Neural progenitor cell (in vitro differentiated cells): ENCODE results near the gene FAM72D. TPM values are rescaled to one million over a fixed set of nuclear protein-coding genes. Genes with fewer than 3 reads are reported as not detected.
"Not testable (repeated sequence)": the region's sequence is repeated elsewhere in the genome, so short reads cannot be mapped to it uniquely, and the experiment has no call there.

Experiments used
- DNase-seq: peaks from one replicate; pipeline ENCODE4 v3.0.0-alpha.2; 2016; ENCODE audit warnings: low spot score
- H2AFZ ChIP-seq: fragments of 200-600 bp; sonication (generic); replicated peaks from 2 replicates; pipeline ENCODE4 v1.6.1; 2016; ENCODE audit warnings: antibody characterized with exemption
- H3F3A ChIP-seq: fragments of 200-600 bp; sonication (generic); 2 replicates; pipeline ENCODE4 v1.6.1; 2016; ENCODE audit warnings: antibody characterized with exemption, low read depth
- H3K27ac ChIP-seq: fragments of 200-600 bp; sonication (generic); 2 replicates; pipeline ENCODE4 v1.5.1; 2016; ENCODE audit warnings: mild to moderate bottlenecking
- H3K27me3 ChIP-seq: fragments of 200-600 bp; sonication (generic); 2 replicates; pipeline ENCODE4 v1.6.1; 2016; ENCODE audit warnings: mild to moderate bottlenecking, moderate library complexity
- H3K36me3 ChIP-seq: fragments of 200-600 bp; sonication (generic); 2 replicates; pipeline ENCODE4 v1.5.1; 2016
- H3K4me1 ChIP-seq: fragments of 200-600 bp; sonication (generic); 2 replicates; pipeline ENCODE4 v1.6.1; 2016; ENCODE audit warnings: mixed run types
- H3K4me2 ChIP-seq: fragments of 200-600 bp; sonication (generic); 2 replicates; pipeline ENCODE4 v1.6.1; 2016
- H3K4me3 ChIP-seq: fragments of 200-600 bp; sonication (generic); 2 replicates; pipeline ENCODE4 v1.5.1; 2016
- H3K79me2 ChIP-seq: fragments of 200-600 bp; sonication (generic); 2 replicates; pipeline ENCODE4 v1.6.1; 2016; ENCODE audit warnings: low read depth
- H3K9ac ChIP-seq: fragments of 200-600 bp; sonication (generic); 2 replicates; pipeline ENCODE4 v1.6.1; 2016
- H3K9me3 ChIP-seq: fragments of 200-600 bp; sonication (generic); 2 replicates; pipeline ENCODE4 v1.5.1; 2016; ENCODE audit warnings: low read depth
- H4K20me1 ChIP-seq: fragments of 200-600 bp; sonication (generic); 2 replicates; pipeline ENCODE4 v1.6.1; 2016; ENCODE audit warnings: low read depth
- H3K27ac Mint-ChIP-seq: 3 replicates; pipeline ENCODE4 v1.8.0; 2021; ENCODE audit warnings: mixed read lengths
- H3K27me3 Mint-ChIP-seq: 2 replicates; pipeline ENCODE4 v1.8.0; 2022; ENCODE audit warnings: low read depth, mild to moderate bottlenecking, inconsistent platforms, moderate library complexity, mixed read lengths; ENCODE audit not compliant: insufficient read depth
- H3K36me3 Mint-ChIP-seq: 3 replicates; pipeline ENCODE4 v1.8.0; 2021; ENCODE audit warnings: mixed read lengths
- H3K4me1 Mint-ChIP-seq: 3 replicates; pipeline ENCODE4 v1.8.0; 2021; ENCODE audit warnings: mixed read lengths
- H3K4me3 Mint-ChIP-seq: 3 replicates; pipeline ENCODE4 v1.8.0; 2021; ENCODE audit warnings: mild to moderate bottlenecking, moderate library complexity, mixed read lengths
- H3K9me3 Mint-ChIP-seq: 3 replicates; pipeline ENCODE4 v1.8.0; 2020; ENCODE audit warnings: mixed read lengths
- total RNA-seq: library from RNA; depleted of rRNA; stranded (reverse); fragments of >200 nt; gene quantifications from 2 replicates; pipeline ENCODE4 v1.2.3, GENCODE V29; 2015; ENCODE audit warnings: low replicate concordance

FAM72D gene
- total RNA-seq, 1 donor from 2014 or later = 36.8 TPM

DNA sequence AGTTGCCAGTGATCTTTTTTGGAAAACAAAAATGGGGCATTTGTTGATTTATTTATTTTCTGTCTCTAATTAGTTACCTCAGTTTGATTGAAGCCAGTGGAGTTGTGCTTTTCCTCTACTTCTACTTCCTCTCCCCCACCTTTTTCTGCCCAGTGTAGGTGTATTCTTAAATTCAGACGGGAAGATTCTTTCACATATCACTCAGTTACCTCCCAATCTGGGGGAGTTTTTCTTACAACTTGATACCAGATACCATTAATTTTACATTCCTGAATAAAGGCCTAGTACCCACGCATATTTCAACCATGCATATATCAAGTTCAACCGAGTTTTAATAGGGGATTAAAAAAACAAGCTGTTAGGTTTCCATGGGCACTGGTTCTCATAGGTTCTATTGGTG is 15.9 kb downstream of the FAM72D start:
- H3K9me3 ChIP-seq, H3K4me2 ChIP-seq, H3K27me3 ChIP-seq, H2AFZ ChIP-seq, H3K9me3 Mint-ChIP-seq, H3K4me1 Mint-ChIP-seq, H3K27me3 Mint-ChIP-seq, H3K9ac ChIP-seq, H3K36me3 Mint-ChIP-seq, H3K4me1 ChIP-seq, H3K36me3 ChIP-seq, H3K27ac Mint-ChIP-seq, H3K27ac ChIP-seq, H3K4me3 Mint-ChIP-seq, H4K20me1 ChIP-seq, DNase-seq, H3K79me2 ChIP-seq, H3K4me3 ChIP-seq, H3F3A ChIP-seq: not testable (repeated sequence)

DNA sequence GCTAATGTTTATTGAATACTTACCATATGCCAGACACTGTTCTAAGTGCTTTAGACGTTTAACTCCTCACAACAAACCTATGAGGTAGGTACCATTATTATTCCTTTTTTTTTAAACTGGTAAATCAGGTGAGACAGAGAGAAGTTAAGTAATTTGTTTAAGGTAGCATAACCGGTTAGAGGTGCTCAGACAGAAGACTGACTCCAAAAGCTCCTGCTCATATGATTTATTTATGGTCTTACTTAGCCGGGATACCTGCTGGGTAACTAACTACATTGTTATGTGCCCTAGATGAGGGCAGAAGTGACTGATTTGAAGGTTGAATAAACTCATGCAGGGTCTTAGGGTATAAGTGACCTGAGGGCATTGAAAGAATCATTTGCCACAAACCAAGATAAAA is 16.9 kb downstream of the FAM72D start:
- H3K9ac ChIP-seq, H3K27me3 Mint-ChIP-seq, H3K4me1 ChIP-seq, H4K20me1 ChIP-seq, H3K4me1 Mint-ChIP-seq, H3K27me3 ChIP-seq, H3K9me3 Mint-ChIP-seq, H3K27ac ChIP-seq, DNase-seq, H3K4me3 Mint-ChIP-seq, H3K79me2 ChIP-seq, H3K4me2 ChIP-seq, H2AFZ ChIP-seq, H3K27ac Mint-ChIP-seq, H3F3A ChIP-seq, H3K4me3 ChIP-seq, H3K36me3 Mint-ChIP-seq, H3K9me3 ChIP-seq, H3K36me3 ChIP-seq: not testable (repeated sequence)

DNA sequence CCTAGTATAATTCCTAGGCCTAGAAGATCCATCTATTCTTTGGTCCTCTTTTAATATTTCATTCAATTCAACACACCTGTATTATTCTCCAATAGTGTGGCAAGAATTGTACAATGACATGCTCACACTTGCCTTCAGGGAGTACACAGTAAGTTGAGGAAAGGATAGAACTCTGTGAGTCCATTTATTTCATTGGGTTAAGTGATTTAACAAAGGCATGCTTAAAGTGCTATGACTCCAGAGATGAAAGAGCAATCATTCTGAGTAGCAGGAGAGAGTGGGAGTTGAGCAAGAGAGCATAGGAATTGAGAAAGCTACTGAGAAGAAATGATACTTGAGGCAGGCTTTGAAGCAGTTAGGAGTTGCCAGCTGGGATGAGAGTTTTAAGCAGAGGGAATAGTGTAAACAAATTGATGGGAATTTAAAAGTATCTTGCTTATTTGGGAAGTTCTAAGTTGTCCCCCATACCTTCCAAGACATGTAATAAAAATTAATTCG is 18.8 kb downstream of the FAM72D start:
- not testable (repeated sequence) for H3K4me1 Mint-ChIP-seq, DNase-seq, H3K27me3 ChIP-seq, H3F3A ChIP-seq, H3K27ac ChIP-seq, H3K9ac ChIP-seq, H3K4me2 ChIP-seq, H3K36me3 ChIP-seq, H3K4me1 ChIP-seq, H3K4me3 Mint-ChIP-seq, H3K79me2 ChIP-seq, H3K27me3 Mint-ChIP-seq, H3K9me3 Mint-ChIP-seq, H3K4me3 ChIP-seq, H3K27ac Mint-ChIP-seq, H3K9me3 ChIP-seq, H2AFZ ChIP-seq, H3K36me3 Mint-ChIP-seq, H4K20me1 ChIP-seq

DNA sequence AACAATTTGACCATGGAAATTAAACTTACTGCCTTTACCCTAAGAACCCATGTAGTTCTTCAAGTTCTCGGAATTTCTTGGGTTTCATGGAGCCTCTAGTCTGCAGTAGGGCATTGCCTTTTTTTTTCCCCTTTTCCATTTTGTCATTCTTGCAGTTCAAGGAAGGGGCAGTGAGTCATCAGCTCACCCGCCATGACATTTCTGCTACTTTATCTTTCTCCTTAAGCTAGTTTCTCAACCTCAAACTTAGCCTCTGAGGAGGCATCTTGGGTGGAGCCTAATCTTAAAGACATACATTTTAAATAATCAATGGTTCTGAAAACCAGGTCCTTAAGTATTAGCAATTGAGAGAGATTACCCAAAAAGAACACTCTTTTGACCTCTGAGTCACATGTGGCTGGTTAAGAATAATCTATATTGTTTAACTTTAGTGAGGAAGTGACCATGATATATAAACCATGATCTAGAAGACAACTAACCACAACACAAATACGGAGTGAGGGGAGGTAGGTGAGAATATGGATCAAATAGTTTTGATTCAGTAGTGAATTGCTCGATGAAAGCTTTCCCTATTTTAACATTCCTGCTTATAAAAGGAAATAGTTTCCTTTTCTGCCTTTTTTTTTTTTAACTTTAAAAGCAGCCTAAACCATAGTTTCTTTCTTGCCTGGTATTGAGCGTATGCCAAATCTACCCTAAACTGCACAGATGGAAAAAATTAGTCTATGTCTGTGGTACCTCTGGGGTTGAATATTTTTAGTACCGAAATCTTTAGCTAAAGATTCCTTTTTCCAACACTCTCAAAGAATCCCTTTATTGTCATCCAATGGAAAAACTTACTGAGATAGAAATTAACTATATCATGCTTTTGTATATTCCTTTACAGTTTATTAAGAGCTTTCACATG is 20.1 kb downstream of the FAM72D start:
- H3K4me3 Mint-ChIP-seq, H2AFZ ChIP-seq, H3K36me3 ChIP-seq, H3K9me3 ChIP-seq, H3K79me2 ChIP-seq, H3F3A ChIP-seq, H3K9ac ChIP-seq, DNase-seq, H3K27me3 Mint-ChIP-seq, H3K4me2 ChIP-seq, H4K20me1 ChIP-seq, H3K27ac Mint-ChIP-seq, H3K27ac ChIP-seq, H3K27me3 ChIP-seq, H3K4me1 ChIP-seq, H3K4me3 ChIP-seq, H3K9me3 Mint-ChIP-seq, H3K36me3 Mint-ChIP-seq, H3K4me1 Mint-ChIP-seq: not testable (repeated sequence)

DNA sequence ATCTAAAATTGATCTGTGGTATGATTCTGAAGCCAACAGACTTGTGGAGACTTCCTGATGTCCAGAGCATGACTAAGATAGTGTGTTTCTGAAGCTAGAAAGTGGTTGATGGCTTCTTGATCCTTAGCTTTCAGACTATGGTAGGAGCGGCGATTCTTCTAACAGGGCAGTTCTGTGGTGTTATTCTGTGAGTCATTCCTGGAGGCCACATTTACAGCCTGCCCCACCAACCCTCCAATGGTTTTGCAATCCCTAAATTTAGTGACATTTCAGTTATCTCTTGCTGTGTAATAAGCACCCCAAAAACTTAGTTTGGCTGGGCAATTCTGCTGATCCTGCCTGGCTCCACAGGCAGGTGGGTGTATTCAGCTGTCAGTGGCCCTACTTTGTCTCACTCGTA is 24.1 kb downstream of the FAM72D start:
- H4K20me1 ChIP-seq, H3K9me3 ChIP-seq, H3K27ac ChIP-seq, H3K4me3 ChIP-seq, H3K4me1 Mint-ChIP-seq, DNase-seq, H3K27ac Mint-ChIP-seq, H3K4me1 ChIP-seq, H3K27me3 Mint-ChIP-seq, H3K27me3 ChIP-seq, H3K9me3 Mint-ChIP-seq, H3K9ac ChIP-seq, H3K79me2 ChIP-seq, H3F3A ChIP-seq, H3K4me2 ChIP-seq, H3K36me3 ChIP-seq, H3K4me3 Mint-ChIP-seq, H2AFZ ChIP-seq, H3K36me3 Mint-ChIP-seq: not testable (repeated sequence)

DNA sequence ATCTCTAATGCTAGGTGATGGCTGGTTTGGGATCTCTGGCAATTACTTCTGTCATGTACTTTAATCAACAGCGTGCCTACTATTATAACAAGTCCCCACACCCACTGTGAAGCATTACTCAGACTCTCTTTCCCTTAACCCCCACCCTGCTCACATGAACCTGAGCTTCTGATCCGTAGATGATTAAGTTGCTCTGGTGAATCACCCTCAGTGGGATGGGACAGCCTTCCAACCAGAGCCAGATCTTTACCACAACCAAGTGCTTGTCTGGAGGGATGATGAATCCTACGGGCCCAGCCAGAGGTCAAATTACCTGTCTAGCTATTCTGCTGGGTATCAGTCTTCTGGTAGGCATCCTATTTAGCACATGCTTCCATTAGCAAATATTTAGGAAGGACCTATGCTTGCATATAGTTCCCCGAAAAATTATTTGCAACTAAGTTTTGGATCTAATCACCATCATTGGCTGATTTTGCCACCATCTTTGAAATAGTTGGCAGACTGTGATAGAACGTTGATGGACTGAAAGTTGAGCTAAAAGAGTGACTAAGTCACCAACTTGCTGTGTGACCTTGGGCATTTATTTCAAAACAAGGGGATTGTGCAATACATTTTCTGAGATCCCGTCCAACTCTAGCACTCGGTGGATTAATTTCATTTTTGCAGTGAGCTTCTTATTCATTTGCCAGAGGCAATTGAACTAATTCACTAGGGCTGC is 26.7 kb downstream of the FAM72D start:
- not testable (repeated sequence) for H2AFZ ChIP-seq, H3K4me3 ChIP-seq, H3K36me3 Mint-ChIP-seq, H3K4me2 ChIP-seq, H3K36me3 ChIP-seq, H3K27me3 ChIP-seq, H3K79me2 ChIP-seq, H3K4me1 Mint-ChIP-seq, H3K9ac ChIP-seq, H3K27ac ChIP-seq, H3K4me3 Mint-ChIP-seq, H3K9me3 ChIP-seq, H3F3A ChIP-seq, DNase-seq, H3K9me3 Mint-ChIP-seq, H4K20me1 ChIP-seq, H3K27me3 Mint-ChIP-seq, H3K4me1 ChIP-seq, H3K27ac Mint-ChIP-seq

DNA sequence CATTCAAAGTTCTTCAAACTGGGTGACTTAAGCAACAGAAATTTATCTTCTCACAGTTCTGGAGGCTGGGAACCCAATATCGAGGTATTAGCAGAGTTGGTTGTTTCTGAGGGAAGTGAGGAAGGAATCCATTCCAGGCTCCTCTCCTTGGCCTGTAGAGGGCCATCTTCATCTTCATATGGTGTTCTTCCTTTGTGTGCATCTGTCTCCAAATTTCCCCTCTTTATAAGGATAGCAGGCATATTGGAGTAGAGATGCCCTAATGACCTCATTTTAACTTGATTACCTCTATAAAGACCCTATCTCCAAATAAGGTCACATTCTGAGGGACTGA is 27.3 kb downstream of the FAM72D start:
- not testable (repeated sequence) for H3K9me3 ChIP-seq, H4K20me1 ChIP-seq, H3K36me3 ChIP-seq, H3K9ac ChIP-seq, H3K4me3 Mint-ChIP-seq, H3K79me2 ChIP-seq, H3K4me2 ChIP-seq, H2AFZ ChIP-seq, H3K27me3 ChIP-seq, H3F3A ChIP-seq, H3K4me3 ChIP-seq, H3K4me1 Mint-ChIP-seq, H3K27me3 Mint-ChIP-seq, H3K27ac ChIP-seq, H3K36me3 Mint-ChIP-seq, H3K27ac Mint-ChIP-seq, H3K9me3 Mint-ChIP-seq, DNase-seq, H3K4me1 ChIP-seq

DNA sequence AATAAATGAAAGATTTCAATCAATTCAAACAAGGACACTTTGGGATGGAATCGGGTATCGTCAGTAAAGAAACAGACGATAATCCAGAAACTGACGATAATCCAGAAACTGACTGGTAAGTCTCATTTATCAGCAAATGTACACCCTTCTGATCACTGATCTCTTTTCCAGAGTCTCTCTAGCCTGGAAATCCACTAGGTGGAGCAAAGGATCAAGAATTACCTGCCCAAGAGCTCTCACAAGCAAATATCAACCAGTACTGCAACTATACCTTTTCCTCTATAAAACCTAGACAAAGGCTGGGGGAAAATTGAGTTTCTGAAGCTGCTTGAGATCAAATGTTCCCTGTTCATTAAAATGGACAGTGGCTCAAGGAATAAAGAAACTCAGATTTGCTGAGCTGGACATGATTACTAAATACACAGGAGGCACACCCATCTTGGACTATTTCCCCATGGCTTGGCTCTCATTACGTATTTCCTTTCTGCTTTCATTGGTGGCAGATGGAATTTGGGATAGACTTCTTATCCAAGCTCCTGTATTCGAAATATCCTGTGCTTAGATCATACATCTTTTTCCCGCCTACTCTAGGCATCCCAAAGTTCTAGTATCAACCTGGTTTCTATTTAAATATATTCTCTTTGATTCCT is 28.3 kb downstream of the FAM72D start:
- H3K27ac ChIP-seq, H3K79me2 ChIP-seq, H3F3A ChIP-seq, H3K36me3 Mint-ChIP-seq, H3K4me2 ChIP-seq, H3K27me3 ChIP-seq, H3K9me3 Mint-ChIP-seq, H3K4me1 Mint-ChIP-seq, H3K9ac ChIP-seq, H4K20me1 ChIP-seq, H3K9me3 ChIP-seq, H3K27ac Mint-ChIP-seq, H3K4me1 ChIP-seq, H3K4me3 Mint-ChIP-seq, H3K27me3 Mint-ChIP-seq, H2AFZ ChIP-seq, H3K4me3 ChIP-seq, H3K36me3 ChIP-seq, DNase-seq: not testable (repeated sequence)
